GM12878 (cell line): ENCODE results near the gene CTDNEP1. TPM values are rescaled to one million over a fixed set of nuclear protein-coding genes. Genes with fewer than 3 reads are reported as not detected.

Experiments used
- ATAC-seq: fragments of 200-7000 bp; cut with Tn5 transposase; 3 replicates; pipeline ENCODE4 v1.9.1; 2020; ENCODE audit warnings: mild to moderate bottlenecking, moderate library complexity
- BruUV-seq: library from RNA; stranded (reverse); fragments of 400-500 nt; replicated peaks from 2 replicates; lab custom pipeline; 2021; lab: Mats Ljungman, UMichigan
- CTCF ChIA-PET: fragments of 300-600 bp; sonication (Branson Sonifier 250); formaldehyde crosslinking; extraction: SDS; loops from one replicate; lab custom pipeline; 2021; ENCODE audit warnings: inconsistent platforms; lab: Yijun Ruan, JAX
- POLR2A ChIA-PET: fragments of 350-600 bp; formaldehyde crosslinking; extraction: SDS; loops from one replicate; lab custom pipeline; 2021; ENCODE audit warnings: inconsistent platforms; lab: Charles Lee
- RAD21 ChIA-PET: fragments of 300-600 bp; sonication (Branson Sonifier 250); formaldehyde crosslinking; loops from one replicate; lab custom pipeline; 2023; ENCODE audit warnings: antibody characterized with exemption; ENCODE audit not compliant: unreplicated experiment; lab: Charles Lee
- SMC1A ChIA-PET: fragments of 300-600 bp; sonication (Branson Sonifier 250); formaldehyde crosslinking; loops from one replicate; lab custom pipeline; 2023; ENCODE audit not compliant: unreplicated experiment, uncharacterized antibody; lab: Charles Lee
- DNase-seq: peaks from one replicate; pipeline ENCODE4 v3.0.0-alpha.2; 2011; ENCODE audit warnings: low read depth, low spot score
- FAIRE-seq: peaks from 3 replicates; lab custom pipeline; 2011; peaks lifted over from hg19 to GRCh38; lab: Jason Lieb, UNC
- H2AFZ ChIP-seq: 2 replicates; pipeline ENCODE4 v1.6.0; 2011; ENCODE audit warnings: low read depth, low read length, control low read depth; ENCODE audit not compliant: control insufficient read depth
- H3K27ac ChIP-seq: 2 replicates; pipeline ENCODE4 v1.5.1; 2011; ENCODE audit warnings: control low read depth; ENCODE audit not compliant: control insufficient read depth, insufficient read depth
- H3K27me3 ChIP-seq, 2 experiments: replicated peaks in 1 of 2; 2 replicates each; pipeline versions ENCODE4 v1.6.0 to v1.6.1; 2011; ENCODE audit warnings: low read length in 1 of 2; ENCODE audit not compliant: control insufficient read depth in 2 of 2, insufficient read depth in 2 of 2
- H3K36me3 ChIP-seq, 2 experiments: 2 replicates each; pipeline ENCODE4 v1.5.1; 2011; ENCODE audit warnings: low read length in 1 of 2; ENCODE audit not compliant: control insufficient read depth in 2 of 2, insufficient read depth in 2 of 2
- H3K4me1 ChIP-seq: 2 replicates; pipeline ENCODE4 v1.6.1; 2011; ENCODE audit warnings: mild to moderate bottlenecking, low read length, moderate library complexity, mixed read lengths; ENCODE audit not compliant: control insufficient read depth, insufficient read depth
- H3K4me2 ChIP-seq: 2 replicates; pipeline ENCODE4 v1.6.0; 2011; ENCODE audit warnings: control low read depth; ENCODE audit not compliant: control insufficient read depth, insufficient read depth
- H3K4me3 ChIP-seq: fragments of 200-600 bp; sonication (generic); 2 replicates; pipeline ENCODE4 v1.5.1; 2016
- H3K79me2 ChIP-seq: 2 replicates; pipeline ENCODE4 v1.6.0; 2011; ENCODE audit warnings: low read length; ENCODE audit not compliant: control insufficient read depth, insufficient read depth
- H3K9ac ChIP-seq: 2 replicates; pipeline ENCODE4 v1.8.0; 2011; ENCODE audit warnings: low read length, control low read depth, mixed read lengths; ENCODE audit not compliant: control insufficient read depth, insufficient read depth
- H3K9me3 ChIP-seq: replicated peaks from 3 replicates; pipeline ENCODE4 v1.5.1; 2011; ENCODE audit warnings: mild to moderate bottlenecking, low read length; ENCODE audit not compliant: control insufficient read depth, insufficient read depth
- H4K20me1 ChIP-seq: 2 replicates; pipeline ENCODE4 v1.6.0; 2011; ENCODE audit not compliant: control insufficient read depth, insufficient read depth
- CBFB ChIP-seq: IDR thresholded peaks from 2 replicates; pipeline ENCODE4 v1.6.1; 2016; ENCODE audit warnings: antibody characterized with exemption, low read depth
- CHD4 ChIP-seq: fragments of 200-600 bp; sonication (generic); IDR thresholded peaks from 2 replicates; pipeline ENCODE4 v1.6.1; 2016; ENCODE audit warnings: mild to moderate bottlenecking
- MXI1 ChIP-seq: fragments of 150-350 bp; IDR thresholded peaks from 2 replicates; pipeline ENCODE4 v1.6.1; 2011; ENCODE audit warnings: low read depth, mild to moderate bottlenecking, inconsistent platforms, low read length, improper control_type of control experiment
- POLR2AphosphoS2 ChIP-seq: IDR thresholded peaks from 2 replicates; pipeline ENCODE4 v1.6.1; 2011; ENCODE audit warnings: low read depth, mild to moderate bottlenecking, low read length, improper control_type of control experiment, moderate library complexity
- POU2F2 ChIP-seq: IDR thresholded peaks from 3 replicates; pipeline ENCODE4 v1.6.1; 2011; ENCODE audit warnings: low read depth, mild to moderate bottlenecking, low read length, borderline replicate concordance
- SMARCA5 ChIP-seq: fragments of 450-650 bp; IDR thresholded peaks from 2 replicates; pipeline ENCODE4 v1.6.1; 2017; ENCODE audit warnings: mild to moderate bottlenecking
- SUPT20H ChIP-seq: IDR thresholded peaks from 2 replicates; pipeline ENCODE4 v1.6.1; 2011; ENCODE audit warnings: low read depth, mild to moderate bottlenecking, low read length, moderate library complexity, borderline replicate concordance; ENCODE audit not compliant: control insufficient read depth
- WGBS: methylation state at CpG from one replicate; pipeline ENCODE4 v1.1.6; 2016; ENCODE audit warnings: low lambda C conversion rate; ENCODE audit not compliant: insufficient replicate concordance, insufficient coverage; ENCODE audit errors: missing lambda C conversion rate; 5-methylcytosine and 5-hydroxymethylcytosine counted together
- in situ Hi-C: fragments of 300-500 bp; cut with MboI; formaldehyde crosslinking; loops from 9 replicates; pipeline ENCODE4 v1.14.3; 2018; ENCODE audit warnings: mixed read lengths
- intact Hi-C: fragments of 100-400 bp; cut with micrococcal nuclease; formaldehyde crosslinking; loops from one replicate; pipeline ENCODE4 v1.14.2; 2022; ENCODE audit not compliant: unreplicated experiment
- polyA plus RNA-seq, 11 experiments: library from polyadenylated mRNA; depleted of rRNA in 4 of 11; unstranded in 6 of 11; stranded (reverse) in 5 of 11; fragments of >200 nt; fragmentation: Nextera tagmentation in 4 of 11; fragmentation: Illumina TruSeq in 1 of 11; extraction: Ambion mirVana in 4 of 11; extraction: Trizol in 1 of 11; gene quantifications; 1 replicate in 1 of 11; 2 replicates in 10 of 11; pipeline versions ENCODE4 v1.2.1 to v1.2.3, GENCODE V29; 2011 to 2016; ENCODE audit warnings: inconsistent platforms in 2 of 11, missing spikeins in 2 of 11, low read depth in 1 of 11
- total RNA-seq, 4 experiments: library from RNA; depleted of rRNA in 3 of 4; stranded (reverse); fragments of >200 nt in 3 of 4; fragmentation: Illumina TruSeq in 1 of 4; extraction: Trizol in 1 of 4; gene quantifications; 2 replicates each; pipeline versions ENCODE4 v1.2.1 to v1.2.3, GENCODE V29; 2013 to 2021

The CTDNEP1 gene
- total and polyA plus RNA-seq, 10 of the 15 experiments (the other 5 are each of a cell fraction or from before 2014, with no cell fraction given), result 23.7 to 176 (median 30.3) TPM

DNA sequence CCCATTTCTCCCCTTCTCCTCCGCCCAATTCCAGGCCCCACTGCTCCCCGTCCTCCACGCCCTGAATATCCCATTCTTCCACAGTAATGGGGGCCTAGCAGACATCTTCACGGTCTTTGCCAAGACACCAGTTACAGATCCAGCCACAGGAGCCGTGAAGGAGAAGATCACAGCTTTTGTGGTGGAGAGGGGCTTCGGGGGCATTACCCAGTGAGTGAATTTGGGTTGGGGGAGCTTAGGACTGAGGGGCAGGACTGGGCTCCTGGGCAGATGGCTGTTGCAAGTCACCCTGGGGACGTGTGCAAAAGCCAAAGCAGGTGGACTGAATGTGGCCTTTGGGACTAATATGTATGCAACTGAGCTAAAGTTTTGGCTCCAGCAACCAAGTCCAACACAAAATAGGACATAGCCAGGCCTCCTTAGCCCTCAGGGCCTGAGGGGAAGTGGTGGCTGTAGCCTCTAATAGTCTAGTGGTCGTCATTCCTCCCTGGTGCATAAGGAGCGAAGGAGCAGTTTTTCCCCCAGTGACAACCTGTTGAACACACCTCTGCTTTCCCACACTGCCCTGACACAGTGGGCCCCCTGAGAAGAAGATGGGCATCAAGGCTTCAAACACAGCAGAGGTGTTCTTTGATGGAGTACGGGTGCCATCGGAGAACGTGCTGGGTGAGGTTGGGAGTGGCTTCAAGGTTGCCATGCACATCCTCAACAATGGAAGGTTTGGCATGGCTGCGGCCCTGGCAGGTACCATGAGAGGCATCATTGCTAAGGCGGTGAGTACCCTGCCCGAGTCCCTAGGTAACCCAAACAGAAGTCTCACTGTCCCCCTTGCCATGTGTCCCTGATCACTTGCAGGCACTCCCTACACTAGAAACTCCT, 29.2 kb downstream of the CTDNEP1 start:
- intact Hi-C loops (no loop called here), in situ Hi-C loops (no loop called here)
- Histone ChIP-seq H3K4me3 (no peak overlapping the region), H3K9ac (no peak overlapping the region), H3K36me3 (peaks cover 15 to 22% of the 10 kb centered on the region in 2 experiments), H3K79me2 (peaks cover 14% of the 10 kb centered on the region)
- ATAC-seq, result no peak
- WGBS, result 88% methylated on average over 15 of the region's 15 CpGs
- ChIA-PET CTCF (interaction anchor here (2.8 to 5.1 kb wide), 4 partner anchors 10 to 75 kb away, joined by 9 to 70 read pairs (median 55); partner anchors contain the start of genes DVL2, GABARAP and PHF23), POLR2A (interaction anchor here (0.6 to 5.9 kb wide), 4 partner anchors 11 to 120 kb away, joined by 3 to 60 read pairs (median 36); partner anchors contain the start of genes CTDNEP1, DVL2, ELP5 and GABARAP)
- BruUV-seq, result TSS peak; percentile 47
- TF ChIP-seq POLR2AphosphoS2 (no peak), SUPT20H (no peak), CHD4 (no peak), POU2F2 (peak; percentile 9; the same call in 1 of the 3 replicates), CBFB (no peak), SMARCA5 (no peak), MXI1 (no peak)
- TF ChIP-seq, all 136 proteins: peak for 1
- Histone ChIP-seq H2AFZ (no peak overlapping the region), H3K4me1 (peaks cover 12% of the 10 kb centered on the region), H3K9me3 (no peaks in the 10 kb centered on the region), H3K27me3 (no peaks in the 10 kb centered on the region), H4K20me1 (no peaks in the 10 kb centered on the region), H3K4me2 (no peak overlapping the region), H3K27ac (no peak overlapping the region)
- ChIA-PET SMC1A (interaction anchor here (2.0 to 4.8 kb wide), 2 partner anchors 19 to 74 kb away, joined by 19 to 34 read pairs; partner anchors contain the start of gene GABARAP), RAD21 (no interaction called here)
- no peak for DNase-seq
- no peak for FAIRE-seq
